Measurements from ENCODE around the gene RNASE13.
A peak's percentile ranks its signal among the peaks of the same experiment; 100 is the strongest.
"Not testable (repeated sequence)": the region's sequence is repeated elsewhere in the genome, so short reads cannot be mapped to it uniquely, and the experiment has no call there.

Gene RNASE13

DNA sequence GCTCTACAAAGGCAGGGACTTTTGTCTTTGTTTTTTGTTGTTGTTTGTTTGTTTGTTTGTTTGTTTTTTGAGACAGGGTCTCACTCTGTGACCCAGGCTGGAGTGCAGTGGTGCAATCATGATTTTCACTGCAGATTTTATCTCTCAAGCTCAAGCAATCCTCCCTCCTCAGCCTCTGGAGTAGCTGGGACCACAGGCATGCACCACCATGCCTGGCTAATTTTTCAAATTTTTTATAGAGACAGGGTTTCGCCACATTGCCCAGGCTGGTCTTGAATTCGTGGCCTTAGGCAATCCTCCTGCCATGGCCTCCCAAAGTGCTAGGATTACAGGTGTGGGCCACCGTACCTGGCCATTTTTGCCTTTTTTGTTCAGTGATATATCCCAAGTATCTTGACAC, 6.3 kb upstream of the RNASE13 start:
- not testable (repeated sequence) for DNase-seq

DNA sequence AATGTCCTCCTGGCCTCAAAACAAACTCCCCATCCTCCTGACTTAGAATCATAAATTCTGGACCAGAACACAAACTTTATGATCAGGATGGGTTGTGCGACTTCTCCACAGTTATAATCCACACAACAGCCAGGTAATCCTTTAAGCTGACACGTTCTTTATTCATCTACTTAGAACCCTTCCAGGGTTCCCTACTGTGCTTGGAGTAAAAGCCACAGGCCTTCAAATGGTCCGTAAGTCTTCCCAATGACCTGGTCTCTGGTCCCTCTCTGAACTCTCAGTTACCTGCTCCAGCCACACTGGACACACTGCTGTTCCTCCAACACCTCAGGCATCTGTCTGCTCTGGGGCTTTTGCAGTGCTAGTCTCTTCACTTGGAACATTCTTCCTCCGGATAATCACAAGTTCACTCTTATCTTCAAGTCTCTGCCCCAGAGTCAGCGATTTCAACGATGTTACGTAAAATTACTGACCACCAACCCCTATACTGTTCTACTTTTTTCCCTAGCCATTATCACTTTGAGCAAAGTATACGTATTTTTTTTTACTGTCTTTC, 5.8 kb upstream of the RNASE13 start:
- no peak for DNase-seq

DNA sequence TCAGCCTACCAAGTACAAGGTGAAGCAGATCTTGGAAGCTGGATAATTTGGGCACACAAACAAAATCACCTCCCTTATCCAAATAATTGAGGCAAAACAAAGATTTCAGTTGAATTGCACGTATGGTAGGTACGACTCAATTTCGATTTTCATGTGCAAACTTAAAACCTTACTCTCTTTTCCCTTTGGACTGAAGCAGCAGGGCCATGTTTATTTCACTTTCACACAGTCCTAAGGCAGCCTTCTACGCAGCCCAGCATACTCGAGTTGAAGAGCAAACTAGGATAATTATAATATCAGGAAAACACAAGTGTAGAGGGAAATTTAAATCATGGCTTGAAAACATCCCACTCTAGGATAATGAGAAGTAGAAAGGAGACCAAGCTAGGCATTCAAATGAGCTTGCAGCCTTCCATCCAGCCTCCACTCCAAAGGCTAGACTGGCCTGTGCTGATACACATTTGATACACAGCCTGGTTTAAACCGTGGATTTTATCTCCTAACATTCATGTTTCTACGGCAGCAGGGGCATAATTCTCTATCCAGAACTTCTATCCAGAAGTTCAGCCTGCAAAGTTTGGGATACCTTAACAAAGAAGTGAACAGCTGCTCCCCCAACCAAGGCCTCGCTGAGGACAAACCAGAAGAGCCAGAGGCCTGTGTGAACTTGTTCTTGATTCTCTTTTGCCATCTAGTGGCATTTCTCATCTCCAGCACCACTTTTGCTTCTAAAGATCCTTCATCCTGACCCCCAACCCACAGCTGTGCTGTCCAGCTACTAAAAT, 5.2 kb upstream of the RNASE13 start:
- peak in 1 of 2 donors; percentile 57 for DNase-seq

DNA sequence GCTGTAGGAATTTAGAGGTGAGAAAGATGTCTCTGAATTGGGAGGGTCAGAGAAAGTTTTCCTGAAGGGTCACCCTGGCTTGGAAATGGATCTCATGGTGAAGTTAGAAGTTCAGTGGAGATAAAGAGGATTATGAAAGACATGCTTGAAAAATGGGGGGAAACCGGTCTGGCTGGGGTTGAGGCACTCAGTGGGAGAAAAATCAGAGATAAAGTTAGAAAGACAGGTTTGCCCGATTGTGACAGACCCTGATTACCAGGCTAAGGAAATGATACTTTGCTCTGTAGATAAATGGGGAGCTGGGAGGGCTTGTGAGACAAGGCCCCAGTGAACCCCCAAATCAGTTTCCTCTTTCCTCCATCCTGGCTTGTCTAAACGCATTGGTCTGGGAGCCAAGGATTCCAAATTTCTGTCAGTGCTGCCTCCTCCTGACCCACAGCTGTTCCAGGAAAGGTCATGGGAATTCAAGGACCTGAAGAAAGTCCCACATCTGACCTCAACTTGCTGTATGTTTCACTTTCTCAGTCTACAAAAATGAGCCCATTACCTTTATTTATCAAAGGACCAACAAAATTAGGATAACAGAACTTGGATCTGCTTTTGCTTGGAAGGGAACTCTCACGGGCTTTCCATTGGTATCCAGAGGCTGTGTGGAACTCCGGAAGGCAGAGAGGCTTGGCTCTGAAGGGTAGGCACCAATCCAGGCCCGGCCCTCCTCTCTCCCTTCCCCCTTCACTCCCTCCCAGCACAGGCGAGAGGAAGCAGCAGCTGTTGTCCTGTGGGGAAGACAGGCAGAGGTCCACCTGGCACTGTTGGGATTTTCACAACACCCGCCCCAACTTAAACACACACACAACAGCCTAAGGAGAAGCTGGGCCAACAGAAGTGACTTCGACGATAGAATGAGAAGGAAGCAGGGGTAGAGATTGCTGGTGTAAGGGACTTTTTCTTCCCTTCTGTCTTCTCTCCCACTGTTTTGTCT, 4.1 kb upstream of the RNASE13 start:
- DNase-seq: no peak

DNA sequence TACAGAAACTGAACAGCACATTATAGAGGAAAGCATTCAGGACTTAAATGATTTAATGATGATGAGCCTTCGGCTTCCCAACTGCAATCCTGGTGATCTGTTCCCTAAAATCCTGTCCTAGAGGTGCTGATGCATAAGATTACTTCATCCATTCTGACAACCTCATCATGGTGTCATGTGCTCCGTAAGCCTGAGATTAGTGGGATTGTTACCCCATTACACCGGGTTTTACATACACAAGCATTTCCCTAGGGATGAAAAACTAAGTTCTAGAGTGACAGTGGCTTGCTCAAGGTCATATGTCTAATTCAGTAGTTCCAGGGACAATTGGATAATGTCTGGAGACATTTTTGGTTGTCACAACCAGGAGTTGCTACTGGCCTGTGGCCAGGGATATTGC, 2.5 kb upstream of the RNASE13 start:
- DNase-seq: no peak

DNA sequence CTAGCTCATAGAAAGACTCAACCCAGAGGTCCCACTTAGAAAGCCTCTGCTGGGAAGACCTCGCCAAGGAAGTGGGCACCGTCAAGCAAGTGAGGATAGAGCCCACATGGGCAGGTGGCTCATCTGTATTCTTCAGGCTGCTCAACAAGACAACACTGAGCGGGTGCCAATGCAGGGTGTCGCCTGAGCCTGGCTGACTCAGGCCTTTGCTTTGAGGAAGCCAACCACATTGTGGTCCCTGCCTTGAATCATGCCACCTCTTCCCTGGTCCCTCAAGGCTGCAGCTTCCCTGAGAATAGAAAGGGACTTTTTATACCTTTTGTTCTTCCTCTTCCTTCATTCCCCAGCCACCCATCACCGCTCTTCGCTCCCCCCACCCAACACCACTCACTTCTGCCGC, 2.1 kb upstream of the RNASE13 start:
- no peak for DNase-seq

DNA sequence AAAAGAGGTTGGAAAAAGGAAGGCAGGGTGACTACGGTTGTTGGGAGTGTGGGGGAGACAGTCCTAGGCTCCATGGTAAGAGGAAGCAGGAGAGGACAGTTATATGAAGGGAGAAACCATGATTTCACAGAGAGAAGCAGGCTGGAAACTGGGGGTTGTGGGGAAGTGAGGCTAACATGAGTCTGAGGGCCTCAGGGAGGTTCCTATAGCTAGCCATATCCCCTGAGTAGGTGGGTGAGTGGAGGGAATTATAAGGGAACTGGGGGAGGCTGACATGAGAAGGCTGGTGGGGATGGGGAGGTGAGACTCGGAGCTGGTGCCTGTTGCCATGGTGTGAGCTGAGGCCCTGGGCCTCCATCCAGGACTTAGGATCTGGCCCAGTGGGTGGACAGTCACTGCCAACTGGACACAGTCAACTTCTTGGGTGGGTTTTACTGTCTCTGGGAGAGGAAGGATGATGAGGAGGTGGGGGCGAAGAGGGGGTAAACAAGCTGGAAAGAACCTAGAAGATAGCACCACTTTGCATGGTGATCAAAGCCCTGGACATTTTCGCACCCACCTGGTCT, 1.4 kb downstream of the RNASE13 start:
- DNase-seq: no peak

DNA sequence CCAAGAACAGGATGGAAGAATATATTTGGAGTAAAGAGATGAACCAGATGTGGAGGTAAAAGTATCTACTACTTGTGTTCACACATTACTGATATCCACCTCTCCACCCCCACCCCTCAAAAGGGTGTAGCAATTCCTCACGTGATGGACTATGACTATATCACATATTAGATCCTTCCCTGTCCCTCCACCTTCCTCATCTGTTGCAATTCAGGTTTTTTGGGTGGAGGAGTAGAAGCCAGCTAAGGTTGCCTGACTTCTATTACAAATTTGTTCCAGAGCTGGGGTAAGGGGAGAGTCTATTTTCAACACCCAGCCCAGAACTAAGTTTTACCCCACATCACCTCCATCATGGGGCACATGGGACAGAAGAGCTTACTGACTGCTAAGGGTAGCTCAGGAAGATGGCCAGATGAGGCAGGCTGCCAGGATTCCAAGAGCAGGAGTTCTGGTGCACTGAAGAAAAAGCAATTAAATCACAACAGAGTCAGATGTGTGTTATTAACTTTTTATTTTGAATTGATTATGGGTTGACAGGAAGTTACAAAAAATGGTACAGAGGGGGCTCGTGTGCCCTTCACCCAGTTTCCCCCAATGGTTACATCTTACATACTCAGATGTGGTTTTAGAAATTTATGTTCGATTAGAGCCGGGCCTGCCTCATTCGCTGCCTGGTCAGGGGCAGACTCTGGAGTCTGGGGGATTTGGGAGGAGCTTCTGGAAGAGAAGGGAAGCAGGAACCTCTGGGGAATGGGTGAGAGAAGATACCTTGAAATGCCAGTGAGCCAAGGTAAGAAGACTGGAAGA, 2.1 kb downstream of the RNASE13 start:
- DNase-seq: no peak

DNA sequence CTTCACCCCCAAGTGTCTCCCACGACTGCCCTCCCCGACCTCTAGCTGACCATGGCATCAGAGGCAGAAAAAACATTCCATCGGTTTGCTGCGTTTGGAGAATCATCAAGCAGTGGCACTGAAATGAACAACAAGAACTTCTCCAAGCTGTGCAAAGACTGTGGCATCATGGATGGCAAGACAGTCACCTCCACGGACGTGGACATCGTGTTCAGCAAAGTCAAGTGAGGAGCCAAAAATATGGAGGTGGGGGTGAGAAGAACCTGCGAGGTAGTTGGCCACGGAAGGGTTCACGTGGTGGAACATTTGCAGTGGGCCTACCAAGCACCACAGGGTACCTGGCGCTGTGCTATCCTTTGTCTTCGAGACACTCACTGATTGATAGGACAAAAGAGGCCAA, 4.1 kb downstream of the RNASE13 start:
- DNase-seq: no peak

DNA sequence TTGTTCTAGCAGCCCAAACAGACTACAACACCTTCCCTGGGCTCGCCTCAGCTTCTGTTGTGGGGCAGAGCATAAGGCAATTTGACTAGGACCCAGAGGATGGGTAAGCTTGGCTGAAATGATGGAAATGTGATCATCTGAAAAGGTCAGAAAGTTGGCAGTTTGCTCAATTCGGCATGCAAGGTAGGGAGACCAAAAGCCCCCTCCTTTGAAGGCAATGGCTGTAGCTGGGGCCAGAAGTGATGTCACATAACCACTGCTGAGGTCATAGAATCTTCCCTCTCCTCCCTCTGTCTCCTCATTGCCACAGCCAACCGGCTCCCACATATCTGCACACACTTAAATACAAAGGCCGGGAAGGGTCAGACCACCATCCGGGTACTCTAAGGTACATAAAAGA, 4.7 kb downstream of the RNASE13 start, which contains the start of gene TPPP2:
TSS of gene TPPP2 (plus strand) at position 301 of the 400 bp plus-strand sequence. CDS start 365 bp downstream, outside the sequence.
- no peak for DNase-seq

DNA sequence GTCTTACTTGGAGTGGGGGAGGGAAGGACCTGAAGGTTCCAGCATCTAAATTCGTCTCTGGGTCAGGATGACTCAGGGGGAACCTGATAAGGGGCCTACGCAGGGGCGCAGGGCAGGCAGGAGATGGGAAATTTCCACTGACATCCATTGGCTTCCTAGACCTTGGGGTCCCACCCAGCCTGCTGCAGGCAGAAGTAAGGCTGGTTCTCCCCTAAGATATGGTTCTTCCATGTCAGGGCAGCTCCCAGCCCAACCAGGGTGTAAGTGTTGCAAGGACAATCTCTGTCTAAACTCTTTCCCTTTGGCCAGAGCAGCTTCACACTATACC, 7.7 kb downstream of the RNASE13 start:
- DNase-seq: no peak

DNA sequence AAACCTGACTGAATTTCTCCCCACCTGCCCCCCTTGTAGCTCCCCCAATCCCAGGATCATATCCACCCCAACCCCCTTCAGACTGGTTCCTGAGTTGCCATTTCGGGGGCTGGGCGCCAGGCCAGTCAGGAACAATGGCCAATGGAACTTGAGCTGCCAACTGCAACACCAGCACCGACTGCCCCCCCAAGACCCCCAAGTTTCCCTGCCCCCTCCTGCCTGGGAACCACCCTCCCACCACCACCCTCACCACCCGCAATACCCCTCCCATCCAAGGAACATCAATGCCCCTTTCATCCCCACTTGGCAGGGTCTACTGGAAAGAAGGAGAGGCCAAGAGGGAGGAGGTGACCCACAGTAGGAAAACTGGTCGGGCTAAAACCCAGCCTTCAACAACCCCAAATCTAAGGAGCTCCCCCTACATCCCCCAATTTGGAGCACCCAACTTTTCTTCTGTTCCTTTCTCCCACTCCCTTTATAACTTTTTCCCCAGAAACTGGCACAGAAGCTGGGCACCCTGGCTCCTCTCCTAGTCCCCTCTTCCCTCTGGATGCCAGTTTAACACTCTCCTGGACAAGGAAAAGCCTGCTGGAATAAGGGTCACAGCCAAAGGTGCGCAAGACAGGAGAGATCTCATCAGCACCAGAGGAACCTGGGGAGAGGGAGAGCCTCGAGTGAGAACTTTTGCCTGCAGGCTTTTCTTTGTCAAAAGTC, 8.2 kb downstream of the RNASE13 start:
- no peak for DNase-seq

DNA sequence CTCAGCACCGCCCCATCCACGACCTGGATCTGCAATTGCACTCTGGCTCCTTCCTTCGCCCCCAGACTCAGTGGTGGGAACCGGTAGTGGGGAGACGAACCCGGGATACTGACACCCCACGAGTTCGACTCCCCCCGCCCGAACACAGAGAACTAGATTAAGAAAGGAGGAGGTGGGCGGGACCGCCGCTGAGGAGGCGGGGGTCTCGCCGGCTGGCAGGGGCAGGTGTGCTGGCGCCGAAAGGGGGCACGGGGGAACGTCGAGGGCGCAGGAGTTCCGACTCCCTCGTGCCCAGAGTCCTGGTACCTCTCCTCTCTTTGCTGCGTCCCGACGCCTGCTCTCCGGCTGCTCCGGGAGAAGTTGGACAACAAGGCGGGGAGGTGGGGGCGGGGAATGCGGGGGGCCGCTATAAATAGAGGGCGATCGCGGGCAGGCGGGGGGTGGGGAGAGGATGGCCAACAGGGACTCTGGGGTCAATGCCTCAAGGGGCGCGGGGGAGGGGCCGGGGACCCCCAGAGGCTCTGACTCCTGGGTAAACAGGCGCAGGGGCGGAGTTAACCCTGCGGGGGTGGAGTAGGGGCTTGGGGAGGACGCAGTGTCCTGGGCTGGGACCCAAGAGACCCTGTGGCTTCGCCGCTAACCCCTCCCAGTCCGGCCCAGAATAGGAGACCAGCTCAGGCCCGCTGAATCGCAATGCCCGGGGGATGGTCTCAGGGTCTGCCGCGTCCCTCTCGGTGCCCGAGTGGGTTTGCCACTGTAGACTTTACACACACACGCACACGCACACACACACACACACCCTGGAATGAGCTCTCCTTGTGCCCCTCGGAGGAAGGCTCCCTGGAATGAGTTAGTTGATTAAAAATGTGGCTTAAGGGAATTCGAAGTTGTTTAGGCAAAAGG, 9.0 kb downstream of the RNASE13 start:
- DNase-seq: no peak

DNA sequence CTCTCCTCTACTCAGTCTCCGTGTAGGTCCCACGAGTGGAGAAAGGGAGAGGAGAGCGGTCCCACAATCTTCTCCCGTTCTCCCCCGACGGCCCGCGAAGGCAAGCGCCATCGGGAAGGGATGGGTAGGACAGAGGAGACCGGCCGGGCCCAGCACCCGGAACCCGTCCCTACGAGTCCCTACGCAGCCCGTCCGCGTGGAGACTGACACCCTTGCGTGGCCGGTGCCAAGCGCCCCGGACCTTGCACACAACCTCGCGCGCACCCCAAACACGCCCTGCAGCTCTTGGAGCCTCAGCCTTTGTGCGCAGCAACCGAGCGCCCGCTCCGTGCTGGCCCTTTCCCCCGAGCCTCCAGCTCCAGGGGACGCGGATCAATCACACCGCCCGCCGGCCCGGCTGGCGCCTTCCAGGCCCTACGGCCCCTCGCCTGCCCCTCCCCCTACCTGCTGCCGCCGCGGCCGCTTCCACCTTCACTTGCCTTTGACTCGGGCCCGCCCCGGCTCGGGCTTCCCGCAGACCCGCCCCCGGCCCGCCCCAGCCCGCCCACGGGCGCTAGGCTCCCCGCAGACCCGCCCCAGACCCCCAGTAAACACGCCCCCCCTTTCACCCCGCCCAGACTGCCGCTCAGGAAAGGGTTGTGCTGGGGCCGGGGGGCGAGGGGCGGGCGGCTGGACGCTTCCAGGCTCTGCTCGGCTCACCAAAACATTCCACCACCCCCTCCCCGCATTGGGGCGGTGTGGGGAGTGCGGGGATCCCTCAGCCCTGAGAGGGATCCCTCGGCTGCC, 9.8 kb downstream of the RNASE13 start, which contains the start of gene NDRG2:
TSS of gene NDRG2 (minus strand) at position 477 of the 786 bp plus-strand sequence. CDS start 1,746 bp downstream, outside the sequence.
- no peak for DNase-seq

DNA sequence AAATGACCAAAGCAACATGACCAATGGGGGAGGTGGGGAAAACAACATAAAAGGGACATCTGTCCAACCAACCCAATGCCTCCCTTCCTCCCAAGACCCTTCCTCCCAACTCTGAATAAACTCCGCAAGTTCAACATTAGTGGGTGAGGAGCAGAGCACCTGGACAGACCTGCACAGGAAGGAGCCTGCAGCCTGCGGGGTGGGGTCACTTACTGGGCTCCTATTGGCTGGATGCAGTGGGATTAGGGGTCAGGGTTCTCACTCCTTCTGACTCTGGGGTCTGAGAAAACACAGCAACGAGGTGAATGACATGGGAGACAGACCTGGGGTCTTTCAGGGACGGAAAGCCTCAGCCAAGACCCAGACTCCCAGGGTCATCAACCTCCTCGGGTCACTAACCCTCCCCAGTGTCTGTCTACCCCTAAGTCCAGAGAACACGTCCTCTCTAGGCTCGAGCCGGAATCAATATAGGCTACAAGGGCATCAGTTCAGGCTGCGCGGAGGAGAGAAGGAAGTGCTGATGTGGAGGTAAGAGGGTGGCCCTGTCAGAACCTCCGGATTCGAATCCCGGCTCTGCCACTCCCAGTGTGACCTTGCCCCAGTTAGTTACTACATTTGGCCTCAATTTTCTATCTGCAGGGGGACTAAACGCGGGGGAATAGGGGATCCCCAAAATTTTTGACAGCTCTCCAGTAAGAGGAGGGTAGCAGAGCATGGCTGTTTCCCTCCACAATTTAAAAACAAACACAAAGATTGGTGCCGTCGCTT, 10.6 kb downstream of the RNASE13 start:
- DNase-seq: no peak

DNA sequence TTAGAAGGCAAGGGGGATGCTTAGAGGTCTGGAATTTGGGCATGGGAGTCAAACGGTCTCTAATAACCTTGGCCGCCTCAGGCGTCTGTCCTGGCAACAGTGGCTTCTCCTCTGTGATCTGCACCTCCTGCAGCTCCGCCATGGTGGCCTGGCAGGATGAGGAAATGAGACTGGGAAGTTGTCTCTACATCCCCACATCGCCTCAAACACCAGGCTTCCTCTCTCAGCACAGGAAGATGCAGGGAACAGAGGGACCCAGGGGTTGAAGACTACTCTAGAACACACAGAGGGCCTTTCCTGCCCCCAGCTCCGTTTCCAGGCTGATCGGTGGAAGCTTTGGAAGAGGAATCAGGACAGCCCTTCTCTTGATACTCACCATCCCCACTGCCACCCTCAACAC, 11.4 kb downstream of the RNASE13 start:
- no peak for DNase-seq

DNA sequence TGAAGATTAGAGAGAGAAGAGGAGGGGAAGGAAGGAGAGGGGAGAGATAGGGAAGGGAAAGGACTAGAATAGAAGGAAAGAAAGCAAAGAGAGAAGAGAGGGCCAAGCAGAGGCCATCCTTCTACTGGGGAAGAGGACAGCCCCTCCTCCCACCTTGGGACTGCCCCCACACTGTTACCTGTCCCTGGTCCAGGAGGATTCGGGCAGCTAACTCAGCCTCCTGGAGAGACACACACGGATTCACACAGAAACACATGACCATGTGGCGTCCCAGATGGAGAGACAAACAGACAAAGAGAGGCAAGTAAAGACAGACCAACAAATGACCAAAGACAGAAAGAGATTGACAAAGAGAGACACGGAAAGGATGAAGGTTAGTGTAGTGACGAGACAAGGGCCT, 11.9 kb downstream of the RNASE13 start:
- DNase-seq: no peak

DNA sequence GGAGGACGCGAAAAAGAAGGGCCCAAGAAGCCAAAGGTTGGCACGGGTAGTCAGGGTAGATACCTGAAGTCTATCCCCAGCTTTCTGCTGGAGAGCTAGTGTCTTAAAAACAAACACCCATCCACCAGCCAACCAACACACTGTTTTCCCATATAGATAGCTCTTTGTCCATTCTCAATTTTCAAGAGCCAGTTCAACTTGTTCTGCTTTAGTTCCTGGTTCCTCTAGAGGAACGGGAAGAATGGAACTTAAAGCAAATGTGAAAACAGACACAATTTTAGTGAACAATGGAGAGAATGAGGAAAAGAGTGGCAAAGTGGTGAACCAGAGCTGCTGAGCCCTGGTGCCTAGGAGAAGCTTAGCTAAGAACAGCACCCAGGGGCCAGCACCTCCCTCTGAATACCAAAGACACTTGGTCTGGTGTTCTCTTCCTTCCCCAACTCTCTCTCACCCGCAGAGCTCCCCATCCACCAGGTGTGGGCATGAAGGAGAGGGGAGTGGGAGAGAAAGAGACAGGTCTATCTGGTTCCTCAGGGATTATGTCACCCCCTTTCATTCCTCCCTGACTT, 13.5 kb downstream of the RNASE13 start:
- no peak for DNase-seq
